COLO829 (cell line): ENCODE measurements around the gene NME2.
"Not testable (repeated sequence)": the region's sequence is repeated elsewhere in the genome, so short reads cannot be mapped to it uniquely, and the experiment has no call there.

ENCODE experiments used
- DNase-seq: peaks from one replicate; pipeline ENCODE4 v3.0.0; 2012; ENCODE audit warnings: low spot score

NME2 gene

DNA sequence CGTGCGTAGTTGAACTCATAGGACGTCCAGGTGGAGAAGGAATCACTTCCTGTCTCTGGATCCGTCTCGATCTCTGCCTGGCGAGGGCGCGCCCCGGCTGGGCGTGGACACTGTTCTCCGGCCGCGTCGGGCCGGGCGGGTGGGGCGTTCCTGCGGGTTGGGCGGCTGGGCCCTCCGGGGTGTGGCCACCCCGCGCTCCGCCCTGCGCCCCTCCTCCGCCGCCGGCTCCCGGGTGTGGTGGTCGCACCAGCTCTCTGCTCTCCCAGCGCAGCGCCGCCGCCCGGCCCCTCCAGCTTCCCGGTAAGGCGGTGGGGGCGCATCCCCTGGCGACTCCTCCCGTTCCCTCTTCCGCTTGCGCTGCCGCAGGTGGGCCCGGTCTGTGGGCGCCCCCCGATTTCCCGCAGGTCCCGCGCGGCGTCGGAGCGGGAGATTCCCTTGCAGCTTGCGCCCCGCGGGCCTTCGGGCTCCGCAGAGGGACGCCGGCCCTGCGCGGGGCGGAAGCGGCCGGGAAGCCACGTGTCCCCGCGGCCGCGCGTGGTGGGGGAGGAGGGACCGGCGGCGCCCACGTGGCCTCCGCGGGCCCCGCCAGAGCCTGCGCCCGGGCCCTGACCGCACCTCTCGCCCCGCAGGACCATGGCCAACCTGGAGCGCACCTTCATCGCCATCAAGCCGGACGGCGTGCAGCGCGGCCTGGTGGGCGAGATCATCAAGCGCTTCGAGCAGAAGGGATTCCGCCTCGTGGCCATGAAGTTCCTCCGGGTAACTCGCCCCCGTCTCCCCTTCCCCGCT, at the start of gene NME2:
Gene NME2, plus strand, starts transcription at position 214 of the 789 bp plus-strand sequence. Its CDS starts 420 bp downstream, at position 634.
- peak; percentile 93 for DNase-seq

DNA sequence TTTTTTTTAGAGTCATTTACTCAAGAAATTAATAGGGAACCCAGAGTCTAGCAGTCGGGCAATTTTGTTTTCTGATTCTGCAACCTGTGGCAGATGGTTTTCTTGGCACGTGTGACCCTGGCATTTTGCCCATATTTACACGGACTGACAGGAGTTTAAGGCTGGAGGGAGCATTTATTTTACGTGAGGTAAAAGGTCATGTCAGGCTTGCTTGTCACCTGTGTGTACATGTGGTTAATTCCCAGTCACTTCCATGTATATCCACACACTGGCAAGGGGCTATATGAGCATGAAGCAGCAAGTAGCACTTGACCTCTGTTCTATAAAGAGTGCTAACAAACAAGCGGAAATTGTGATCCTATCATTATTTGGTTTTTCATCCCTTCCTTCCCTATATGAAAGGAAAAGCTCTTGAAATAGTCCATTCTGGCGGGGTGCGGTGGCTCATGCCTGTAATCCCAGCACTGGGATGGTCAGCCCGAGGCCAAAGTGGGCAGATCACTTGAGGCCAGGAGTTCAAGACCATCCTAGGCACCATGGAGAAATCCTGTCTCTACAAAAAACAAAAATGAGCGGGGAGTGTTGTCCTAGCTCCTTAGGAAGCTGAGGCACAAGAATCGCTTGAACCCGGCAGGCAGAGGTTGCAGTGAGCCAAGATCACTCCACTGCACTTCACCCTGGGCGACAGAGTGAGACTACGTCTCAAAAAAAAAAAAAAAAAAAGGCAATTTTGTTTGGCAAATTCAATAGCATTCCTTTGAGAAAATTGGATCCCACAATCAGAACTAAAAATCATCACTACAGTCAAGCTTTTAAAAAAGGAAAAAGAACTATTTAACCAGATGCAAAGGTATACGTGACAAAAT, 47.6 kb upstream of the NME2 start:
- no peak for DNase-seq

DNA sequence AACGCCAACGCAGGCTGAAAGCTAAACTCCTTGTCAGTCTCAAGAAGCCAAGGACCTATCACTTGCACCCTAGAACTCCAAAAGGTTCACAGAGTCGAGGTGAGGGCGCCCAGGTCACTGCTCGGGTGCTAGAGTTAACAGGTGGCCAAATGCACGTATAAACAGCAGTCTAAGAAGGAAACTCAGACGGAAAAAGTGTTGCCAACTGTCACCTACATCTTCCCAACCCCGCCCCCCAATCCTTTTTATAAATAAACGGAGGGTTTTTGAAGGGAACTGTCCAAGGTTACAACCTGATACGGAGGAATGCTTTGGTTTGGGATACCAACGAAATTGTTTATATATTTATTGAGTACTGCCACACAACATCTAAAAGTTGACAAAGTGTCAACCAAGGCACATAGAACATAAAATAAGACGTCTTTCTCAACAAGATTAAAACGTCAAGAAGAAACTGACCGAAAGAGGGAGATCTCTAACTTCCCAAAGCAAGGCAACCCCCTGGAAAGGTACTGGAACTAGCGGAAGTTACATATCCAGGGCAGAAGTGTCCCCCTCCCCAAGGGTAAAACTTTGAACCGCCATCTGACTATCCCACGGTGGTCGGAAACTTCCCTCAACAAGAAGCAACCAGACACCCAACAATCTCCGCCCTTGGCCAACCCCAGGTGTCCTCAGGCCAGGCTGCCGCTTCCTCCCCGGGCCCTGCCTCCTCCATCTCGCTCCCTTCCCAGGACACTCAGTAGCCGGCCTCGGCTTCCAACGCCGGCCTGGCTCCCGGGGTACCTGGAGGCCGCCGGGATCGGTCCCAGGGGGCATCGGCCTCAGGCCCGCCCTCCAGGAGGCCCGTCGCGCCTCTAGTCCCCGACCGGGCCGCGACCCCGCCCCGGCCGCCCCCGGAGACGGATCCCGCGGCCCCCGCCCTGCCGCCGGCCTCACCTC, 46.5 kb upstream of the NME2 start:
- no peak for DNase-seq

GRCh38 chr17:51120357-51120738, 45.9 kb upstream of the NME2 start:
- DNase-seq, result no peak

DNA sequence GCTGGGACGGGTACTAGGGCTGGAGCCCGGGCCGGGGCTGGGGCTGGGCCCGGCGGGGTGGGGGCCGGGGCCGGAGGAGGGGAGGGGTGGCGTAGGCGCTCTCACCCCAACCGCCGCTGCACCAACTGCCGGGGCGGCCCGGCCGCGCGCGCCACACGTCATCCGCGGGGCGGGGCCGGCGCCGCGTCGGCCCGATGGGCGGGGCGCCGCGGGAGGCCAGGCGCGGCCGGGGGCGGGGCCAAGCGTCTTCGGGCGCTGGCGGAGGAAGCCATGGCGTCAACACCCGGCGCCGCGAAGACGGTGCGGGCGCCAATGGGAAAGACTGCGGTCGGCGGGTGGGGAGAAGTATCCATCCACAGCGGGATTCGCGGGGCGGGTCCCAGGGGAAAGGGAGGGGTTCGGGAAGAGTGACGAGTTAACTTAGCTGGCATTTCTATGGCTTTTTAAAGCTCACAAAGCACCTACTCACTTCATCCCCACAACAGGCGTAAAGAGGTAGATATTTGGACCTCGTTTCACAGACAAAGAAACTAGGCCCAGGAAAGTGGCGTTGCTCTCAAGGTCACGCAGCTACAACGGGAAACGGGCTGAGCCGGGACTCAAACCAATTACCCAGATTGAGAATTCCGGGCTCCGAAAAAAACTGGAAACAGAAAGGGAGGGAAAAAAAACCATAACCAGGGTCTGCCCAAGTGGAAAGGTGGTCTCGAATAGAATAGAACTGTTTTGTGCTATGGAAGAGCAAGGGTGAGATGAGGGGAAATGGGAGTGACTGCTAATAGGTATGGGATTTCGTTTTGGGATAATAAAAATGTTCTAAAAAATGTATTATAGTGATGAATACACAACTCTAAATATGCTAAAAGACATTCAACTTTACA, 45.2 kb upstream of the NME2 start, which contains the start of gene SPAG9:
Gene SPAG9, minus strand, starts transcription at position 130 of the 881 bp plus-strand sequence. CDS start 212 bp downstream, outside the sequence.
- peak; percentile 99 for DNase-seq

DNA sequence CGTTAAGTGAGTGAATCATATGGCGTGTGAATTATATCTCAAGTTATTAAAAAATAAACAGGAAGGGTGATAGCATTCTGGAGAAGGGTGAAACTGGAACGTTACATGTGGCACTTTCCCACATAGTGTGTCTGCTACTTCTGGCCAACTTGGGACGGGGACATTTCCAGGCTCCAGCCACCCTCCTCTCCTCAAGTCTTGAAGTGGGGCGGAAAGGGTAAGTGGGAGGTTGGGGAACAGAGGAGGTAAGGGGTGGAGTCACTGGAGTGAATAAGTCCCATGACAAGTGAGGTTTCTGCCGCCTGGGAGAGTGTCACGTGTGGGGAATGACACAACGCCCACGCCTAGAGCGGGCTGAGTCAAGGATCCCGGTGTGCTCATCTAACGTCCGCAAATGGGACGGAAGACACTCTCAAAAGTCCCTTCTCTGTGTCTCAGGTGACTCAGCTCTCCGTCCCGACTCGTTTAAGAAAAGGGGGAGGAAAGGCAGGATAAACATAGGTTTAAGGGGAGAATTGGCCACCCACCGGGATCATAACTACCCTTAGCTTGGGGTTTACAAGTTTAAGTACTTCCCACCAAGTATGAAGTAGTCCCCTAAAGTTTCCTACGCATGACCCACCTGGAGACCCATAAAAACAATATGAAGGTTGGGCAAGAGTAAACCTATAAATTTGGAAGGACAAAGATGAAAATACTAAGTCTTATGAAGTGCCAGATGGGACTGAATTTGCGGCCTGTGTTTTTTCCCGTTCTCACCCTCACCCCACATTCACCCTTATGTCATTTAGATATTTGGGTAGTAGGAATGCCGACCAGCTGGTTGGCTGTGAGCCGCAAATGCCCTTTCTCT, 44.4 kb upstream of the NME2 start:
- DNase-seq, result peak; percentile 92

DNA sequence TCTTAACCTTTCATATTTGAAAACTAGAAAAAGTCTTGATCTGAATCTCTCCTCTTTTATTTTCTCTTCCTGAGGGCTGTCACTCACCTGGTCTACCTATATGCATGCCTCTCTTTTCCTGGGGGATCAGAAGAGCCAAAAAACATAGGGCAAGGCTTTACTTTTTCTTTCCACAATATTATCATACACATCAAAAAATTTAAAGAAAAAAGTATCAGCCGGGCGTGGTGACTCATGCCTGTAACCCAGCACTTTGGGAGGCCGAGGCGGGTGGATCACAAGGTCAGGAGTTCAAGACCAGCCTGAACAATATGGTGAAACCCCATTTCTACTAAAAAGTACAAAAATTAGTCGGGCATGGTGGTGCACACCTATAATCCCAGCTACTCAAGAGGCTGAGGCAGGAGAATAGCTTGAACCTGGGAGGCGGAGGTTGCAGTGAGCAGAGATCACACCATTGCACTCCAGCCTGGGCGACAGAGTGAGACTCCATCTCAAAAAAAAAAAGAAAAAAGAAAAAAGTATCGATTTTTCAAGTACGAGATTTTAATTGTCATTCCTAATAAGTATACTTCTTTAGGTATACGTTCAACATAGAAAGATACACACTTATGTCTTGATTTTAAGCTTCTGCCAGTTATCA, 43.6 kb upstream of the NME2 start:
- not testable (repeated sequence) for DNase-seq

DNA sequence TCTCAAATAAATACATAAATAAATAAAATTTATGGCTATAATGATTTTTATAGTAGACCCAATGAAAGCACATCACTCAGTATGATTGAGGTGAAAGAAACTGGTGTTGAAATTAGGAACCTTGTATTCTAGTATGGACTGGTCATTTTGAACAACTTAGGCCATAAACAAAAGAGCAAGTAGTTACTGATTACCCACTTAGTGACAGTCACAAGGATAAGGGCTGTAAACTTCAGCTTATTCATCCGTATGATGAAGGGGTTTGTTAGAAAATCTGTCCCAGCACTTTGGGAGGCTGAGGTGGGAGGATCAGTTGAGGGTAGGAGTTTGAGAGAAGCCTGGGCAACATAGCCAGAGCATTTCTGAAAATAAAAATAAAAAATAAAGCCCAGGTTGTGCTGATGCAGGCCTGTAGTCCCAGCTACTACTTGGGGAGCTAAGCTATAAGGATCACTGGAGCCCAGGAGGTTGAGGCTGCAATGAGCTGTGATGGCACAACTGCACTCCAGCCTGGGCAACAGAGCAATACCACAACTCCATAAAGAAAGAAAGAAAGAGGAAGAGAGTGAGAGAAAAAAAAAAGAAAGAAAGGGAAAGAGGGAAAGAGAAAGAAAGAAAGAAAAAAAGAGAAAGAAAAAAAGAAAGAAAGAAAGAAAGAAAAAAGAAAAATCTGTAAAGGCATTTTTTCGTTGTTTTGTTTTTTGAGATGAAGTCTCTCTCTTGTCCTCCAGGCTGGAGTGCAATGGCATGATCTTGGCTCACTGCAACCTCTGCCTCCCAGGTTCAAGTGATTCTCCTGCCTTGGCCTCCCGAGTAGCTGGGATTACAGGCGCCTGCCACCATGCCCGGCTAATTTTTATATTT, 41.3 kb upstream of the NME2 start:
- DNase-seq, result no peak

DNA sequence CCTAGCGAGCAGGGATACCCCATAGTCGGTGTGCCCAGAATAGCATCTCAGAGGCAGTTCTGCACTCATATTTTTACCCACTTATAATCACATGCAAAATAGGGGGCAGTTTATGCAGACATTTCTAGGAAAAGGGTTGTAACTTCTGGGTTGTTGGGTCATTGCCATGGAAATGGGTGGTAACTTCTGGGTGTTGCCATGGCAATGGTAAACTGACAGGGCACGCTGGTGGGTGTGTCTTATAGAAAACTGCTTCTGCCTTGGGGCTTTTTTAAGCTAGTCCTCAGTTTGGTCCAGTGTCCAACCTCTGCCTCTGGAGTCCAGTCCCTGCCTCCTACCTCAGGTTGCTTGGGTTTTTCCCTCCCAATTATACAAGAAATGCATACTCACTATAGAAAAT, 38.1 kb upstream of the NME2 start:
- no peak for DNase-seq

- DNase-seq, result no peak
Observed at GRCh38 chr17:51132964-51133319, 33.3 kb upstream of the NME2 start.

- no peak for DNase-seq
Observed at GRCh38 chr17:51133365-51133764, 32.8 kb upstream of the NME2 start.

DNA sequence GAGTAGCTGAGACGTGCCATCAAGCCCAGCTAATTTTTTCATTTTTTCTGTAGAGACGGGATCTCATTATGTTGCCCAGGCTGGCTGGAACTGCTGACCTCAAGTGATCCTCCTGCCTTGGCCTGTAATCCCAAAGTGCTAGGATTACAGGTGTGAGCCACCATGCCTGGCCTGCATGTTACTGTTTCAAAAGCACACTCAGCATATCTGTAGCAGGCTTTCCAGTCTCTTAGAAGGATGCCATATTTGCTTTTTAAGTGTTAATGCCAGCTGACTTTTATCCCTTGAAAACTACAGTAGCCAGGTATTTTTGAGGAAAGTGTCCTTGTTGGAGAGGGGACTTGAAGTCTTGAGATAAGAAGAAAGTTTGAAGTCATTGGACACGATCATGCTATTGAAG, 30.3 kb upstream of the NME2 start:
- DNase-seq, result no peak

GRCh38 chr17:51142597-51142996, 23.6 kb upstream of the NME2 start:
- DNase-seq, result no peak

- DNase-seq, result peak; percentile 87
Observed at GRCh38 chr17:51144266-51145022, 21.8 kb upstream of the NME2 start.

GRCh38 chr17:51147650-51148049, 18.6 kb upstream of the NME2 start:
- DNase-seq, result no peak

- no peak for DNase-seq
Observed at GRCh38 chr17:51149163-51149562, 17.0 kb upstream of the NME2 start.

DNA sequence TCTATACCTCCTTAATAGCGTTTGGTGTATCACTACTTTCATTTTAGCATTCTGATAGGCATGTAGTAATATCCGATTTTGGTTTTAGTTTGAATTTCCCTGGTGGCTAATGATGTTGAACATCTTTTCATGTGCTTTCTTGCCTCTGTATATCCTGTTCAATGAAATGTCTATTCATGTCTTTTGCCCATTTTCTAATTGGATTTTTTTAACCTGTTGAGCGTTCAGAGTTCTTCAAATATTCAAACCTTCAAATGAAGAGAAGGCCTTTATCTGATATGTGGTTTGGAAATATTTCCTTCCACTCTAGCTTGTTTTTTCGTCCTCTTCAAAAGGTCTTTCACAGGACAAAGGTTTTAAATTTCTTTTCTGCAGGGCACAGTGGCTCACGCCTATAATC, 15.3 kb upstream of the NME2 start:
- no peak for DNase-seq

DNA sequence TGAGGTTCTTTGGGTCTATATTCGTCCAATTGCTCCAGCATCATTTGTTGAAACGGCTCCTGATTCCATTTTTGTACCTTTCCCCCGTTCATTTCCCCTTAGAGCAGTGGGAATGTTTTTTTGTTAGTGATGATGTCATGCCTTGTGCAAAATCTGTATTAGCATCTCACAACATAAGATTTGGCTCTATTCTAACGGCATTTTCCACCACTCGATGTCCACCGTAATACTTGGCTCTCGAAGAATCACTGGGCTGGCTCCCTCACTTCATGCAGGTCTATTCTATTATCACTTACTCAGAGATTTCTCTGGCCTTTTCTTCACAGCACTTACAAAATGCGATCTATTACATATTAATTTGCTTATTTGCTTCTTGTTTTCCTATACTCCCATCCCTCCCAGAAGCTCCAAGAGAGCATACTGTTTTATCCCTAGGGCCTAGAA, 13.4 kb upstream of the NME2 start:
- no peak for DNase-seq
